HepG2 (cell line): Measurements from ENCODE around the gene CAPZB. TPM values are rescaled to one million over a fixed set of nuclear protein-coding genes. Genes with fewer than 3 reads are reported as not detected.
A peak's percentile ranks its signal among the peaks of the same experiment; 100 is the strongest.

Experiments
- AFF4 ChIP-seq: sonication (generic); formaldehyde crosslinking; IDR thresholded peaks from 2 replicates; pipeline ENCODE4 v1.4.0; 2020; ENCODE audit warnings: missing genetic modification reagents
- CENPX ChIP-seq: sonication (generic); formaldehyde crosslinking; IDR thresholded peaks from 2 replicates; pipeline ENCODE4 v1.9.0; 2021; ENCODE audit warnings: mild to moderate bottlenecking, missing genetic modification reagents, moderate library complexity
- DRAP1 ChIP-seq: IDR thresholded peaks from 2 replicates; pipeline ENCODE4 v1.6.1; 2016; ENCODE audit warnings: missing genetic modification reagents, missing compliant biosample characterization
- HIC2 ChIP-seq: sonication (generic); formaldehyde crosslinking; IDR thresholded peaks from 2 replicates; pipeline ENCODE4 v1.9.0; 2022; ENCODE audit warnings: low read depth, missing genetic modification reagents
- MBNL3 ChIP-seq: fragments of 250-450 bp; sonication (Bioruptor Pico); conservative IDR thresholded peaks from 2 replicates; pipeline ENCODE4 v1.8.0; 2022; ENCODE audit warnings: mild to moderate bottlenecking, inconsistent platforms
- NKX3-1 ChIP-seq: sonication (generic); formaldehyde crosslinking; IDR thresholded peaks from 2 replicates; pipeline ENCODE4 v1.5.0; 2020; ENCODE audit warnings: missing genetic modification reagents
- PAF1 ChIP-seq: IDR thresholded peaks from 2 replicates; pipeline ENCODE4 v1.6.1; 2016; ENCODE audit warnings: missing genetic modification reagents, missing compliant biosample characterization
- PRDM10 ChIP-seq: sonication (generic); formaldehyde crosslinking; IDR thresholded peaks from 2 replicates; pipeline ENCODE4 v1.4.0; 2020; ENCODE audit warnings: low read depth, missing genetic modification reagents
- RARA ChIP-seq: IDR thresholded peaks from 2 replicates; pipeline ENCODE4 v1.6.1; 2016; ENCODE audit warnings: missing genetic modification reagents, missing compliant biosample characterization
- SNAPC2 ChIP-seq: sonication (generic); formaldehyde crosslinking; IDR thresholded peaks from 2 replicates; pipeline ENCODE4 v1.8.1; 2022; ENCODE audit warnings: mild to moderate bottlenecking, missing genetic modification reagents
- SP140L ChIP-seq: sonication (generic); formaldehyde crosslinking; IDR thresholded peaks from 2 replicates; pipeline ENCODE4 v1.4.0; 2020; ENCODE audit warnings: missing genetic modification reagents, borderline replicate concordance
- SPEN ChIP-seq: sonication (generic); formaldehyde crosslinking; IDR thresholded peaks from 2 replicates; pipeline ENCODE4 v1.5.1; 2020; ENCODE audit warnings: low read depth, mild to moderate bottlenecking, missing genetic modification reagents
- TFDP2 ChIP-seq: sonication (generic); formaldehyde crosslinking; IDR thresholded peaks from 2 replicates; pipeline ENCODE4 v1.4.0; 2020; ENCODE audit warnings: missing genetic modification reagents
- THAP8 ChIP-seq: sonication (generic); formaldehyde crosslinking; IDR thresholded peaks from 2 replicates; pipeline ENCODE4 v1.5.1; 2020; ENCODE audit warnings: missing genetic modification reagents, mild to moderate bottlenecking, borderline replicate concordance
- ZNF256 ChIP-seq: sonication (generic); formaldehyde crosslinking; conservative IDR thresholded peaks from 2 replicates; pipeline ENCODE4 v1.4.0; 2020; ENCODE audit warnings: missing genetic modification reagents
- ZNF569 ChIP-seq: sonication (generic); formaldehyde crosslinking; IDR thresholded peaks from 2 replicates; pipeline ENCODE4 v1.5.0; 2020; ENCODE audit warnings: mild to moderate bottlenecking, missing genetic modification reagents, moderate library complexity, borderline replicate concordance
- ZNF703 ChIP-seq: sonication (generic); formaldehyde crosslinking; IDR thresholded peaks from 2 replicates; pipeline ENCODE4 v1.5.1; 2020; ENCODE audit warnings: missing genetic modification reagents, mild to moderate bottlenecking, moderate library complexity, borderline replicate concordance
- polyA plus RNA-seq, 8 experiments: library from polyadenylated mRNA; depleted of rRNA in 3 of 8; stranded (reverse) in 7 of 8; unstranded in 1 of 8; fragments of >200 nt; fragmentation: Illumina TruSeq in 4 of 8; extraction: Trizol in 4 of 8; gene quantifications; 2 replicates each; pipeline versions ENCODE4 v1.2.1 to v1.2.3, GENCODE V29; 2011 to 2016; ENCODE audit warnings: low read depth in 4 of 8, missing spikeins in 1 of 8, mixed read lengths in 1 of 8; ENCODE audit not compliant: insufficient read depth in 1 of 8
- total RNA-seq, 5 experiments: library from RNA; depleted of rRNA; stranded (reverse); fragments of >200 nt; fragmentation: Illumina TruSeq; extraction: Trizol; gene quantifications; 2 replicates each; pipeline ENCODE4 v1.2.3, GENCODE V29; 2016; ENCODE audit warnings: low read depth in 1 of 5

Gene CAPZB
- total and polyA plus RNA-seq, 2 of the 13 experiments (the other 11 are each of a cell fraction or from before 2014, with no cell fraction given) = 58.9 to 76.9 TPM

- TF ChIP-seq DRAP1 (CRISPR knock-in tag) = peak; percentile 61; the same call in 1 of the 2 replicates
- TF ChIP-seq THAP8 (CRISPR knock-in tag) = no peak
- no peak for TF ChIP-seq HIC2 (CRISPR knock-in tag)
- 0 out of 2 replicates have a peak, but pooled peaks have one; percentile 34 for TF ChIP-seq SPEN (CRISPR knock-in tag)
- no peak for TF ChIP-seq MBNL3 (CRISPR knock-in tag)
- TF ChIP-seq PAF1 = no peak
- no peak for TF ChIP-seq SP140L (CRISPR knock-in tag)
- TF ChIP-seq AFF4 = no peak
- no peak for TF ChIP-seq ZNF569 (CRISPR knock-in tag)
- TF ChIP-seq RARA = peak; percentile 82
- no peak for TF ChIP-seq ZNF256 (CRISPR knock-in tag)
- 0 out of 2 replicates have a peak, but pooled peaks have one; percentile 30 for TF ChIP-seq PRDM10 (CRISPR knock-in tag)
- no peak for TF ChIP-seq NKX3-1
- TF ChIP-seq ZNF703 = no peak
- no peak; the same call in 1 of the 2 replicates for TF ChIP-seq SNAPC2 (CRISPR knock-in tag)
- no peak for TF ChIP-seq CENPX
- TF ChIP-seq TFDP2 (CRISPR knock-in tag) = 0 out of 2 replicates have a peak, but pooled peaks have one; percentile 45
Observed at GRCh38 chr1:19436716-19437476, 48.4 kb downstream of the CAPZB start (continued).
